OCI-M1 (cell line): Measurements from ENCODE around the gene AGMAT.
A peak's percentile ranks its signal among the peaks of the same experiment; 100 is the strongest.

ENCODE experiments used
- DNase-seq: peaks from one replicate; lab custom pipeline; 2025; lab: John Stamatoyannopoulos, UW

AGMAT gene

DNA sequence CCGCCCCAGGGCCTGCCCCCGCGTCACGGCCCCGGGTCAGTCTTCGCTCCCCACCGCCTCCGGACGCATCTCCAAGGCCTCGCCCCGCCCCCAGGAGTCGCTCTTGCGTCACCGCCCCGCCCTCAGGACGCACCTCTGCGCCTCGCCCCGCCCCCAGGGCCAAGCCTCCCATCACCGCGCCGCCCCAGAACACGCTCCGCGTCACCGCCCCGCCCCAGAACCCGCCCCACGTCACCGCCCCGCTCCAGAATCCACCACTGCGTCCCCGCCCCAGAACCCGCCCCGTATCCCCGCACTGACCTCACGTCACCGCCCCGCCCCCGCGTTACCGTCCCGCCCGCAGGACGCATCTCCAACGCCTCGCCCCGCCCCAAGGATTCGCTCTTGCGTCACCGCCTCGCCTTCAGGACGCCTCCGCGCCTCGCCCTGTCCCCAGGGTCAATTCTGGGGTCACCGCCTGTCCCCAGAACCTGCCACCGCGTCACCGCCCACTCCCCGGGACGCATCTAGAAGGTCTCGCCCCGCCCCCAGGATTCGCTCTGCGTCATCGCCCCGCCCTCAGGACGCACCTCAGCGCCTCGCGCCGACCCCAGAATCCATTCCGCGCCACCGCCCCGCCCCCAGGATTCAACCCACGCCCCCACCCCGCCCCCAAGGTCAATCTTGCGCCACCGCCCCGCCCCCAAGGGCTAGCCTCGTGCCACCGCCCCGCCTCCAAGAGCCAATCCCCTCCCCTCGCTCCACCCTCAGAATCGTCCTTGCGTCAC is 60.4 kb downstream of the AGMAT start:
- DNase-seq = peak; percentile 99

DNA sequence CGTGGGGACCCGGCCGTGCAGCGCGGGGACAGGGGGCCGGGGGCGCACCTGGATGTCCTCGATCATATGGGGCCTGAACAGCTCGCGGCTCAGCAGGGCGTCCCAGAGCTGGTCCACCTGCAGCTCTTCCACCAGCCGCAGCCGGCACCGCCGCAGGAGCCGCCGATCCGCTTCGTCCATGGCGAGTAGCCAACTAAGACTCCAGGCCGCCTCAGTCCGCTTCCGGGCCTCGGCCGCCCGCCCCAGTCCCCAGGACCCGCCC is 60.9 kb downstream of the AGMAT start, which contains the start of gene CASP9:
Gene CASP9 (minus strand): TSS at position 195 of the 262 bp plus-strand sequence. CDS start 15 bp downstream, at position 180.
- no peak for DNase-seq

DNA sequence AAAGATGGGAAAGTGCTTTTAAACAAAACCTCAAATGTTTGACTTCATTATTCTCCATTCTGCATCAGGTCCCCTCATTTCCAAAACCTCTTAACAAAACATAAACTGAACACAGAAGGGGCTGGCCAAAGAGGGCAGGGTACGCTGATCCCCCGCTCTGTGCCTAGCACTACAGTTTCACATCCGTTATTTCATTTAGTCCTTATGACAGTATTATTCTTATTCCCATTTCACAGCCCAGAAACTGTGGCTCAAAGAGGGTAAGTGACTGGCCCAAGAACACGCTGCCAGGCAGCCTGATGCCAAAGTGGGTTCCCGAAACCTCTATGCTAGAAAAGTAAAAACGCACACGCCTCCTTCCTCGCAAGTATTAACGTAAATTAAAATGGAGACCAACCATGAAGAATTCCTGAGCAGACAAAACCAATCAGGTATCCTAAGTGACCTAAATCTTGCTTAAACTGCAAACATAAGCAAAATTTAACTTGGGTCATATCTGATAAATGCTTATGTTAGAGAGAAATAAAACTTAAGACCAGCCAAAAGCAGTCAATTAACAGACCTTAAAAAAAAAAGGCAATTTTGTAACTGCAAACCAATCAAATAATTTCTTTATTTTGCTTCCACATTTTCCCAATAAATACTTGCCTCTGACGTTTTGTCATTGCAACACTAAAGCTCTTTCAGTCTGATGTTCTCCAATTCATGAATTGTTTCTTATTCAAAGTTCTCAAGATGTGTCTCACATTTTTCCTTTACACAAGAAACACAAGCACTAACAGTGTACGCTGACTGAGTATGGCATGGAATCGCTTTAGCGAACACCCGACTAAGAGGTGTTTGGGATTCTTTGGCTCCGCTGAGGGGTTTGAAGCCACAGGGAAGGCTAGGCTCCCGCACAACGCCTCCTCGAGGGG is 61.5 kb downstream of the AGMAT start:
- DNase-seq = peak; percentile 77

DNA sequence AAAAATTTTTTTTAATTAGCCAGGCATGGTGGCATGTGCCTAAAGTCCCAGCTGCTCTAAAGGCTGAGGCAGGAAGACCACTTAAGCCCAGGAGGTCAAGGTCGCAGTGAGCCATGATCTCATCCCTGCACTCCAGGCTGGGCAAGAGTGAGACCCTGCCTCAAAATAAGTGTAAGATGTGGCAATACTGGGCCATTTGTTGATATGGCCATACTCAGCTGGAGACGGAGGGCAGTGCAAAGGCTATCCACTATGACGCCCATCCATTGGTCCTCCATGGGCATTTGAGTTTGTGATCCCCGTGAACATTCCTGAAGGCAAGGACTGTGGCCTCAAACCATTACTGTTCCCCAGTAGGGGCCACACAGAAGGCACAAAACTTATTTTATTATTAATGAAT is 62.3 kb downstream of the AGMAT start:
- DNase-seq = no peak
